ENCODE data around the gene THSD4.

THSD4 gene

DNA sequence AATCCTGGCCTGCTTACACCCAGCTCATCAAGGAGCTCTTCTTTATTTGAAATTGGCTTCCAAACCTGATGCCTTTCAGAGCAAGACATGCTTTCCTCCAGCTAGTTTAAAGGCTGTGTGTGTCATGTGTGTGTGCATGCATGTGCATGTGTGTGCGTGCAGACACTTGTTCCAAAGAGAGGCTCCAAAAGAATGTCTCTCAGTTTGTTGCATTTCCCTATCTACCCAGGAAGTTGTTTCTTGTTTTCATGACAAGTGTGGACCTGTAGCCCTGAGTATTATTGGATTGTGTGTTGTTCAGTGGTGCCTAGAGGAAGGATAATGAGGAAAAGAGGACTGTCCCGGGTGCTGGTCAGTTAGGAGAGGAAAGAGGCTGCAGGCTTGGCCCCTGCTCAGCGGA, 240.0 kb downstream of the THSD4 start:
- no peaks in the 10 kb centered on the region for H3K4me1 ChIP-seq (ENCODE audit: low read length)
- no peaks in the 10 kb centered on the region for H3K79me2 ChIP-seq (ENCODE audit: low read length)
- H3K27me3 ChIP-seq (ENCODE audit: low read depth, low read length): peaks cover 56% of the 10 kb centered on the region
- H3K27ac ChIP-seq (ENCODE audit: low read length): no peak overlapping the region
- H4K20me1 ChIP-seq (ENCODE audit: insufficient read depth, low read length): no peaks in the 10 kb centered on the region
- no peak overlapping the region for H3K4me3 ChIP-seq (ENCODE audit: low read length)
- H3K4me2 ChIP-seq (ENCODE audit: low read length): no peak overlapping the region
- no peak overlapping the region for H3K9ac ChIP-seq (ENCODE audit: low read length)
- no peak overlapping the region for H2AFZ ChIP-seq (ENCODE audit: low read depth, low read length)
- no peaks in the 10 kb centered on the region for H3K36me3 ChIP-seq (replicated peaks; ENCODE audit: low read depth, low read length)
- H3K9me3 ChIP-seq (ENCODE audit: insufficient read depth, low read length): no peaks in the 10 kb centered on the region
- TF ChIP-seq, protein P1, sequence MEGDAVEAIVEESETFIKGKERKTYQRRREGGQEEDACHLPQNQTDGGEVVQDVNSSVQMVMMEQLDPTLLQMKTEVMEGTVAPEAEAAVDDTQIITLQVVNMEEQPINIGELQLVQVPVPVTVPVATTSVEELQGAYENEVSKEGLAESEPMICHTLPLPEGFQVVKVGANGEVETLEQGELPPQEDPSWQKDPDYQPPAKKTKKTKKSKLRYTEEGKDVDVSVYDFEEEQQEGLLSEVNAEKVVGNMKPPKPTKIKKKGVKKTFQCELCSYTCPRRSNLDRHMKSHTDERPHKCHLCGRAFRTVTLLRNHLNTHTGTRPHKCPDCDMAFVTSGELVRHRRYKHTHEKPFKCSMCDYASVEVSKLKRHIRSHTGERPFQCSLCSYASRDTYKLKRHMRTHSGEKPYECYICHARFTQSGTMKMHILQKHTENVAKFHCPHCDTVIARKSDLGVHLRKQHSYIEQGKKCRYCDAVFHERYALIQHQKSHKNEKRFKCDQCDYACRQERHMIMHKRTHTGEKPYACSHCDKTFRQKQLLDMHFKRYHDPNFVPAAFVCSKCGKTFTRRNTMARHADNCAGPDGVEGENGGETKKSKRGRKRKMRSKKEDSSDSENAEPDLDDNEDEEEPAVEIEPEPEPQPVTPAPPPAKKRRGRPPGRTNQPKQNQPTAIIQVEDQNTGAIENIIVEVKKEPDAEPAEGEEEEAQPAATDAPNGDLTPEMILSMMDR (IDR thresholded peaks at IDR 0.05; ENCODE audit: low read depth, low read length): no peak
- TF ChIP-seq EZH2phosphoT487 (IDR thresholded peaks at IDR 0.05; ENCODE audit: low read depth): no peak

GRCh38 chr15:71357321-71357732, 242.1 kb downstream of the THSD4 start:
- Histone ChIP-seq H4K20me1 (ENCODE audit: insufficient read depth, low read length) (no peaks in the 10 kb centered on the region), H3K4me2 (ENCODE audit: low read length) (no peak overlapping the region), H3K36me3 (replicated peaks; ENCODE audit: low read depth, low read length) (no peaks in the 10 kb centered on the region), H3K9ac (ENCODE audit: low read length) (no peak overlapping the region), H3K4me3 (ENCODE audit: low read length) (no peak overlapping the region), H3K9me3 (ENCODE audit: insufficient read depth, low read length) (no peaks in the 10 kb centered on the region), H3K27me3 (ENCODE audit: low read depth, low read length) (peaks cover 46% of the 10 kb centered on the region), H3K27ac (ENCODE audit: low read length) (no peak overlapping the region), H2AFZ (ENCODE audit: low read depth, low read length) (no peak overlapping the region), H3K79me2 (ENCODE audit: low read length) (no peaks in the 10 kb centered on the region), H3K4me1 (ENCODE audit: low read length) (no peaks in the 10 kb centered on the region)
- TF ChIP-seq EZH2phosphoT487 (IDR thresholded peaks at IDR 0.05; ENCODE audit: low read depth): no peak
- TF ChIP-seq, protein P1 (IDR thresholded peaks at IDR 0.05; ENCODE audit: low read depth, low read length): no peak

- no peak for TF ChIP-seq EZH2phosphoT487 (IDR thresholded peaks at IDR 0.05; ENCODE audit: low read depth)
- TF ChIP-seq, protein P1 (IDR thresholded peaks at IDR 0.05; ENCODE audit: low read depth, low read length): no peak
- H3K79me2 ChIP-seq (ENCODE audit: low read length): no peaks in the 10 kb centered on the region
- H3K27me3 ChIP-seq (ENCODE audit: low read depth, low read length): peaks cover 42% of the 10 kb centered on the region
- H3K9ac ChIP-seq (ENCODE audit: low read length): no peak overlapping the region
- no peaks in the 10 kb centered on the region for H3K9me3 ChIP-seq (ENCODE audit: insufficient read depth, low read length)
- no peaks in the 10 kb centered on the region for H4K20me1 ChIP-seq (ENCODE audit: insufficient read depth, low read length)
- H3K4me2 ChIP-seq (ENCODE audit: low read length): no peak overlapping the region
- H3K4me3 ChIP-seq (ENCODE audit: low read length): no peak overlapping the region
- H3K27ac ChIP-seq (ENCODE audit: low read length): no peak overlapping the region
- no peaks in the 10 kb centered on the region for H3K36me3 ChIP-seq (replicated peaks; ENCODE audit: low read depth, low read length)
- H2AFZ ChIP-seq (ENCODE audit: low read depth, low read length): no peak overlapping the region
- H3K4me1 ChIP-seq (ENCODE audit: low read length): no peaks in the 10 kb centered on the region
Measured at GRCh38 chr15:71357967-71358366, 242.7 kb downstream of the THSD4 start.

- TF ChIP-seq, protein P1 (IDR thresholded peaks at IDR 0.05; ENCODE audit: low read depth, low read length): no peak
- TF ChIP-seq EZH2phosphoT487 (IDR thresholded peaks at IDR 0.05; ENCODE audit: low read depth): no peak
- Histone ChIP-seq H3K79me2 (ENCODE audit: low read length) (no peaks in the 10 kb centered on the region), H3K4me1 (ENCODE audit: low read length) (no peaks in the 10 kb centered on the region), H4K20me1 (ENCODE audit: insufficient read depth, low read length) (no peaks in the 10 kb centered on the region), H3K36me3 (replicated peaks; ENCODE audit: low read depth, low read length) (no peaks in the 10 kb centered on the region), H2AFZ (ENCODE audit: low read depth, low read length) (no peak overlapping the region), H3K4me3 (ENCODE audit: low read length) (no peak overlapping the region), H3K4me2 (ENCODE audit: low read length) (no peak overlapping the region), H3K9me3 (ENCODE audit: insufficient read depth, low read length) (no peaks in the 10 kb centered on the region), H3K27me3 (ENCODE audit: low read depth, low read length) (peaks cover 32% of the 10 kb centered on the region), H3K9ac (ENCODE audit: low read length) (no peak overlapping the region), H3K27ac (ENCODE audit: low read length) (no peak overlapping the region)
Measured at GRCh38 chr15:71359246-71359645, 244.0 kb downstream of the THSD4 start.

Data from OCI-LY3 (cell line).